Epidermal melanocyte (primary cell): ENCODE data around the gene CYLD.

Source experiments
- DNase-seq: peaks from one replicate; pipeline ENCODE4 v3.0.0; 2011; ENCODE audit warnings: low spot score; ENCODE audit not compliant: insufficient read length

CYLD gene

DNA sequence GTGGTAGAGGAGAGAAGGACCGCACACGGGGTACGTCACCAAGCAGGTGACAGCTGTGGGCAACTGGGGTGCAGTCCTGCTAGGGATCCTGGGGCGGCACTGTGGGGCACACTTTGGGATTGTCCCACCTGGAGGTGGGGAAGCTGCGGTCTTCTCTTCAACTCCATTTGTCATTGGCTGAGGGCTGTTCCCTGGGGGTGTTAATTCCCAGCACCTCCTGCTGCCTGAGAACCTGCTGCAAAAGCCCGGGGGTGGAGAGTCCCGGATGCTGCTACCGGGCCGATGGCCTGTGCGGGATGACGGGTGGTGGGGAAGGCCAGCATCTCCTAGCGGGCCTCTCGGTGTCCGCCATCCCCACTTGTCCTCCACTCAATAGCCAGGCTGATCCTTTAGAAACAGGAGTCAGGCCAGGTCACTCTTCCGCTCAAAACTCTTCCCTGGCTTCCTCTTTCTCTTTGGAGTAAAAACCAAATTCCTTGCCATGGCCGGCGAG, 100.2 kb downstream of the CYLD start:
- DNase-seq, result no peak

DNA sequence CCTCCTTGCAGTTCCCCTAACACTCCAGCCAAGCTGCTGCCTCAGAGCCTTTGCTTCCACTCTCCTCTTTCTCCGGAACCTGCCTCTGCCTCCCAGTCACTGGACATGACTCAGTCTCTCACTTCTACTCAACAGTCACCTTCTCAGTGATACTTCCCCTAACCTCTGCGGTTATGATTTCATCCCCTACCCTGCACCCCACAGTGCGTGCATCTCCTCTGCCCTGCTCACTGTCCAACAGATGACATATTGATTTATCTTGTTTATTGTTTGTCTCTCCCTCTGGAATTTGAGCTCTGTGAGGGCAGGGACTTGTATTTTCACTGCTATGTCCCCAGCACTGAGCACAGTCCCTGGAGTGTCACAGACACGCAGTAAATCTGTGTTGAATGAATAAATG, 100.7 kb downstream of the CYLD start:
- no peak for DNase-seq

- DNase-seq, result no peak
These were observed 103.0 kb downstream of the CYLD start for GRCh38 chr16:50844840-50845239.

DNA sequence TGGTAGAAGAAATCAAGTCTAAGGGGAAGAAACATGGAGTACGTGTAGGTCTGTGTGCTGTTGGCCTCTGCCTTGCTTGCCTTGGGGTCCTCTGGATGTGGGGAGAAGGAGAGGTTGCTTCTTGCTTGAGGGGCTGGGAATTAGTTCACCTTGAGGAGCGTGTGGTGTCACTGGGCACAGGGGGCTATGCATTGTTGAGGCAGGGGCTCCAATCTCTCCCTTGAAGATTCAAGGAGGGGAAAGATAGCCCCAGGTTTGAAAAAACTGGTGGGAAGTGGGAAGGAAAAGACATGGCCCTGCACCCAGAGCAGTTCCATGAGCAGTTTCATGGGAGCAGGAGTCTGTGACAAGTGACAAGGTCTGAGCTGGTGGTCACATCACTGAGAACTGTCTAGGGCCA, 103.4 kb downstream of the CYLD start:
- DNase-seq, result no peak

- DNase-seq, result no peak
These were observed 104.6 kb downstream of the CYLD start for GRCh38 chr16:50846511-50846910.

DNA sequence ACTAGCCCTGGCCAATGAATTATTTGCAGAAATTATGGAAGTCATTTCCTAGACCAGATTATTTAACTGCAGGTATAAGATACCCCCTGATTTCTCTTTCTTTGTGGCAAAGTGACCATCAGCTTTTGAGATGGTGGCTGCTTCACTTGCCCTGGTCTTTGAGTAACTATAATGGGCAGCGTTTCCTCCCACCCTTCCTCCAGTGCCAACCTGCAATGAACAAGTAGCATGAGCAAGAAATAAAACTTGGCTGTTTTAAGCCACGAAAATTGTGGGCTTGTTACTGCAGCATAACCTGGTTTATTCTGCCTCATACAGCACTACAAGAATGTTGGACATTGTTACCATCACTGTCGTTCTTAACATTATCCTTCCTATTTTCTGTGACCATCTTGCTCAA, 105.3 kb downstream of the CYLD start:
- no peak for DNase-seq

DNA sequence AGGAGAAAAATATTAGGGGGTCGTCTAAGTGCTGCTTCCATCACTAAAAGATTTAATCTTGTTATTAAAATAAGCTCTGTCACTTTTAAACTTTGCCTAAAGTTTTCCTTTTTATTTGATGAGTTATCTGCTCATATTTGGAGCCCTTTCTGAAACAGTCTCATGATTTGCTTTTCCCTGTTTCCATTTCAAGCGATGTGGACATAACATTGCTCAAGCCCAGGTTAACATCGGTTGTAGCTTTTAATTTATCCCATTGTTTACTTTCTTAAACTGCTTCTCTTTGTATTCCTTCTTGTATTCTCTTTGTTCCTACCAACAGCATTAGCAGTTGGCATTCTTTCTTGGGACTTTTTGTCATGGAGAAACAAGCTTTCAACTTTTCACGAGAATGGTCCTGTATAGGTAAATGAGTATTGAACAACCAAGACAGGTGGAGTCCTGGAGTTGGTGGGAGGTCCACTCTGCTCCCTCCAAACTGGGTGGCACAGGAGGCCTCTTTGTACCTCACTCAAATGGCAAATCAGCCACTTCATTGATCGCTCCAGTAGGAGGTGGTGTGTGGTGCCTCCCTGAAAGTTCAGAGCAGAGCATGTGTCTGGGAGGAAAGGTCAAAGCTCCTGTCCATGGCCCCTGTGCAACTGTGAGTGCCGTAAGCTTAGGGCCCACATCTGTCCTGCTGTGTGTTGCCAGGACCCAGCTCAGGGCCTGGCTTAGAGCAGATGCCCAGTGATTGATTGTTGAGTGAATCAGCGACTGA, 107.0 kb downstream of the CYLD start:
- DNase-seq, result no peak
